ENCODE results near the gene SLC25A44. TPM values are rescaled to one million over a fixed set of nuclear protein-coding genes. Genes with fewer than 3 reads are reported as not detected.

SLC25A44 gene
- total RNA-seq, 1 experiment from 2014 or later: 11.9 TPM

- peak; percentile 66 for DNase-seq (ENCODE audit: low spot score)
- in situ Hi-C loops (cut with HindIII; ENCODE audit: low sequenced_read_pairs): no loop called here
Observed at GRCh38 chr1:156253634-156254033, 59.7 kb downstream of the SLC25A44 start.

DNA sequence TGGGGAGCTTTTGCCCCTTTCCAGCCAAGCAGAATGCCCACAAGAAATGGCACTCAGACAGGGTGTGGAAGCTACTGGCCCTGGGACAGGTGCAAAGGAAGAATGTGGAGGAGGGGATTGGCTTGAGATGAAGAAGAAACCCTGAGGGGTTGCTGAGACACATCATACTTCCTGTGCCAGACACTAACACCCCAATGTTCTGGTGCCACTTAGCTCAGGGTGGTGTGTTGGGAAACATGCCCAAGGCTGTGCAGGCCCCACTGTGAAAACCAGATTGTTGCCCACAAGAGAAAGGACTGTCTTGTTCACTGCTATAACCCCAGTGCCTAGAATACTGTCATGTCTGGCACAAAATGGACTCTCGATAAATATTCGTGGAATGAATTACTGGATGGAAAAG lies 63.8 kb downstream of the SLC25A44 start:
- DNase-seq (ENCODE audit: low spot score): no peak
- in situ Hi-C loops (cut with HindIII; ENCODE audit: low sequenced_read_pairs): no loop called here

DNA sequence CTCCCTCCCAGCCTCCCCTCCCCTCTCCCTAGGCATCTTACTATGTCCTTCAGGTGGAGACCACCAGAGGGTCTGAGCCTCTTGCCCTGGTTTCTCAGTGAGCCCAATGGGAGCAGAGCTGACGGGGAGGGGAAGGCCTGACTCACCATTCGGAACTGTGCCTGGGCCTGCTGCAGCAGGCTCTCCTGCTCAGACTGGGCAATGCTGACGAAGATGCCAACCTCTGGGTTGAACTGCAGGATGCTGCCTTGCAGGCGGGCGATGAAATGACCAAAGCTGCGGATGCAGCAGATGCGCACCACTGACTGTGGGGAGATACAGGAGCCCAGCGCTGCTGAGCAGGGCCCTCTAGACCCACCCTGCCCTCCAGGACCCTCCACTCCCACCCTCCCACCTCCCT lies 65.0 kb downstream of the SLC25A44 start:
- in situ Hi-C loops (cut with HindIII; ENCODE audit: low sequenced_read_pairs): no loop called here
- no peak for DNase-seq (ENCODE audit: low spot score)

GRCh38 chr1:156259805-156260204 lies 65.9 kb downstream of the SLC25A44 start:
- no peak for DNase-seq (ENCODE audit: low spot score)
- in situ Hi-C loops (cut with HindIII; ENCODE audit: low sequenced_read_pairs): no loop called here

DNA sequence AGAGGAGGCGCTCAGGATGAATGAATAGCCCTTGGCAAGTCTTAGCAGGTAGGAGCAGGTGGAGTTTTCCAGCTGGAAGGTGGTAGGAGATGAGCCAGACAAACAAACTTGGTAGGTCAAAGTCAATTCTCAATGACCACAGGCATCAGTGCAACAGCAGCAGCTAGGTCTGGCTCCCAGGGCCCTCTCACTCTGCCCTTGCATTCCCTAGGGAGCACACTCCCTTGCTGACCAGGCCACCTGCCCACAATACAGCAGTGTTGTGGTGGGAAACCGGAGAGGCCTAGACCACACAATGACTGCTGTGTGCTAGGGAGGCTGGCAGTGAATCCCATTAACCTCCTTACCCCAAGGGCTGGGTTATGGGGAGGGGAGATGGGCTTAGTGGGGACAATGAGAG lies 67.0 kb downstream of the SLC25A44 start:
- DNase-seq (ENCODE audit: low spot score): no peak
- in situ Hi-C loops (cut with HindIII; ENCODE audit: low sequenced_read_pairs): no loop called here

Other genes with a start within 250 kb of the SLC25A44 start
- 20.3 and 35.9 TPM in 2 replicates for gene ARHGEF2, start 215.6 kb upstream of the SLC25A44 start, total RNA-seq (2014; rRNA removed; shearing (Covaris generic))
- 257 and 273 TPM in 2 replicates for gene SSR2, start 173.2 kb upstream of the SLC25A44 start, total RNA-seq (2014; rRNA removed; shearing (Covaris generic))
- 29.5 and 30.0 TPM in 2 replicates for gene UBQLN4, start 140.3 kb upstream of the SLC25A44 start, total RNA-seq (2014; rRNA removed; shearing (Covaris generic))
- gene LAMTOR2, start 139.3 kb upstream of the SLC25A44 start, total RNA-seq (2014; rRNA removed; shearing (Covaris generic)): 20.1 and 42.3 TPM in 2 replicates
- not detected in 2 replicates for gene RAB25, start 132.9 kb upstream of the SLC25A44 start, total RNA-seq (2014; rRNA removed; shearing (Covaris generic))
- 21.0 and 21.2 TPM in 2 replicates for gene MEX3A, start 111.6 kb upstream of the SLC25A44 start, total RNA-seq (2014; rRNA removed; shearing (Covaris generic))
- 314 and 341 TPM in 2 replicates for gene LMNA, start 79.4 kb upstream of the SLC25A44 start, total RNA-seq (2014; rRNA removed; shearing (Covaris generic))
- 1.8 and 2.0 TPM in 2 replicates for gene SEMA4A, start 40.5 kb upstream of the SLC25A44 start, total RNA-seq (2014; rRNA removed; shearing (Covaris generic))
- 97.2 and 127 TPM in 2 replicates for gene PMF1, start 18.9 kb downstream of the SLC25A44 start, total RNA-seq (2014; rRNA removed; shearing (Covaris generic))
- gene BGLAP, start 48.1 kb downstream of the SLC25A44 start, total RNA-seq (2014; rRNA removed; shearing (Covaris generic)): not detected in 2 replicates
- gene PAQR6, start 54.0 kb downstream of the SLC25A44 start, total RNA-seq (2014; rRNA removed; shearing (Covaris generic)): 0.07 and 2.0 TPM in 2 replicates
- 46.3 and 73.5 TPM in 2 replicates for gene SMG5, start 88.7 kb downstream of the SLC25A44 start, total RNA-seq (2014; rRNA removed; shearing (Covaris generic))
- 2.0 and 5.0 TPM in 2 replicates for gene TMEM79, start 90.2 kb downstream of the SLC25A44 start, total RNA-seq (2014; rRNA removed; shearing (Covaris generic))
- 0.92 and 3.3 TPM in 2 replicates for gene GLMP, start 101.6 kb downstream of the SLC25A44 start, total RNA-seq (2014; rRNA removed; shearing (Covaris generic))
- not detected in 2 replicates for gene VHLL, start 105.2 kb downstream of the SLC25A44 start, total RNA-seq (2014; rRNA removed; shearing (Covaris generic))
- gene CCT3, start 144.2 kb downstream of the SLC25A44 start, total RNA-seq (2014; rRNA removed; shearing (Covaris generic)): 936 and 1,057 TPM in 2 replicates
- gene TSACC, start 144.4 kb downstream of the SLC25A44 start, total RNA-seq (2014; rRNA removed; shearing (Covaris generic)): not detected in 2 replicates
- 0.06 and 3.5 TPM in 2 replicates for gene RHBG, start 175.1 kb downstream of the SLC25A44 start, total RNA-seq (2014; rRNA removed; shearing (Covaris generic))

Measured in G401 (cell line).